HepG2 (cell line): ENCODE measurements around the gene SYNC. TPM values are rescaled to one million over a fixed set of nuclear protein-coding genes. Genes with fewer than 3 reads are reported as not detected.
A peak's percentile ranks its signal among the peaks of the same experiment; 100 is the strongest.

Experiments used
- AKNA ChIP-seq: sonication (generic); formaldehyde crosslinking; IDR thresholded peaks from 2 replicates; pipeline ENCODE4 v1.4.0; 2020; ENCODE audit warnings: missing genetic modification reagents, borderline replicate concordance
- JDP2 ChIP-seq: sonication (generic); formaldehyde crosslinking; IDR thresholded peaks from 2 replicates; pipeline ENCODE4 v1.8.1; 2022; ENCODE audit warnings: missing genetic modification reagents, borderline replicate concordance
- KDM5A ChIP-seq: fragments of 200-600 bp; sonication (generic); IDR thresholded peaks from 2 replicates; pipeline ENCODE4 v1.7.0; 2018; ENCODE audit warnings: antibody characterized with exemption, mild to moderate bottlenecking, low read length, borderline replicate concordance
- MAFK ChIP-seq, 2 experiments: IDR thresholded peaks in 1 of 2; conservative IDR thresholded peaks in 1 of 2; 2 replicates each; pipeline ENCODE4 v1.6.1; 2011; ENCODE audit warnings: improper control_type of control experiment in 2 of 2, low read length in 2 of 2
- REXO4 ChIP-seq: sonication (generic); formaldehyde crosslinking; IDR thresholded peaks from 2 replicates; pipeline ENCODE4 v1.8.0; 2022; ENCODE audit warnings: missing genetic modification reagents, mild to moderate bottlenecking, borderline replicate concordance
- TERF1 ChIP-seq: sonication (generic); formaldehyde crosslinking; IDR thresholded peaks from 2 replicates; pipeline ENCODE4 v1.8.0; 2022; ENCODE audit warnings: mild to moderate bottlenecking, missing genetic modification reagents, moderate library complexity
- XRCC5 ChIP-seq: fragments of 200-400 bp; formaldehyde crosslinking; optimal IDR thresholded peaks from 2 replicates; pipeline ENCODE3; 2017; ENCODE audit warnings: mild to moderate bottlenecking, low read length
- YEATS2 ChIP-seq: sonication (generic); formaldehyde crosslinking; IDR thresholded peaks from 2 replicates; pipeline ENCODE4 v1.4.0; 2020; ENCODE audit warnings: missing genetic modification reagents, borderline replicate concordance
- ZBTB7A ChIP-seq: sonication (generic); formaldehyde crosslinking; IDR thresholded peaks from 2 replicates; pipeline ENCODE4 v1.8.0; 2022; ENCODE audit warnings: mild to moderate bottlenecking, missing genetic modification reagents
- ZNF136 ChIP-seq: sonication (generic); formaldehyde crosslinking; IDR thresholded peaks from 2 replicates; pipeline ENCODE4 v1.8.1; 2022; ENCODE audit warnings: low read depth, mild to moderate bottlenecking, moderate library complexity, missing genetic modification reagents
- ZNF224 ChIP-seq: sonication (generic); formaldehyde crosslinking; IDR thresholded peaks from 2 replicates; pipeline ENCODE4 v1.5.0; 2020; ENCODE audit warnings: mild to moderate bottlenecking, missing genetic modification reagents
- ZNF644 ChIP-seq: IDR thresholded peaks from 2 replicates; pipeline ENCODE4 v1.6.1; 2016; ENCODE audit warnings: low read depth
- polyA plus RNA-seq, 8 experiments: library from polyadenylated mRNA; depleted of rRNA in 3 of 8; stranded (reverse) in 7 of 8; unstranded in 1 of 8; fragments of >200 nt; fragmentation: Illumina TruSeq in 4 of 8; extraction: Trizol in 4 of 8; gene quantifications; 2 replicates each; pipeline versions ENCODE4 v1.2.1 to v1.2.3, GENCODE V29; 2011 to 2016; ENCODE audit warnings: low read depth in 4 of 8, missing spikeins in 1 of 8, mixed read lengths in 1 of 8; ENCODE audit not compliant: insufficient read depth in 1 of 8
- total RNA-seq, 5 experiments: library from RNA; depleted of rRNA; stranded (reverse); fragments of >200 nt; fragmentation: Illumina TruSeq; extraction: Trizol; gene quantifications; 2 replicates each; pipeline ENCODE4 v1.2.3, GENCODE V29; 2016; ENCODE audit warnings: low read depth in 1 of 5
- TF ChIP-seq, protein P1 (sequence below): sonication (generic); formaldehyde crosslinking; IDR thresholded peaks from 2 replicates; pipeline ENCODE4 v1.4.0; 2020; ENCODE audit warnings: missing genetic modification reagents
- TF ChIP-seq, protein P2 (sequence below), 2 experiments: sonication (generic) in 1 of 2; formaldehyde crosslinking in 1 of 2; IDR thresholded peaks; 2 replicates each; pipeline versions ENCODE4 v1.6.1 to v1.9.0; 2014 to 2022; ENCODE audit warnings: antibody characterized with exemption in 1 of 2, borderline replicate concordance in 1 of 2, inconsistent platforms in 1 of 2, low read depth in 1 of 2, missing genetic modification reagents in 1 of 2

Gene SYNC
- total and polyA plus RNA-seq, 2 of the 13 experiments (the other 11 are each of a cell fraction or from before 2014, with no cell fraction given): 2.4 to 5.4 TPM

DNA sequence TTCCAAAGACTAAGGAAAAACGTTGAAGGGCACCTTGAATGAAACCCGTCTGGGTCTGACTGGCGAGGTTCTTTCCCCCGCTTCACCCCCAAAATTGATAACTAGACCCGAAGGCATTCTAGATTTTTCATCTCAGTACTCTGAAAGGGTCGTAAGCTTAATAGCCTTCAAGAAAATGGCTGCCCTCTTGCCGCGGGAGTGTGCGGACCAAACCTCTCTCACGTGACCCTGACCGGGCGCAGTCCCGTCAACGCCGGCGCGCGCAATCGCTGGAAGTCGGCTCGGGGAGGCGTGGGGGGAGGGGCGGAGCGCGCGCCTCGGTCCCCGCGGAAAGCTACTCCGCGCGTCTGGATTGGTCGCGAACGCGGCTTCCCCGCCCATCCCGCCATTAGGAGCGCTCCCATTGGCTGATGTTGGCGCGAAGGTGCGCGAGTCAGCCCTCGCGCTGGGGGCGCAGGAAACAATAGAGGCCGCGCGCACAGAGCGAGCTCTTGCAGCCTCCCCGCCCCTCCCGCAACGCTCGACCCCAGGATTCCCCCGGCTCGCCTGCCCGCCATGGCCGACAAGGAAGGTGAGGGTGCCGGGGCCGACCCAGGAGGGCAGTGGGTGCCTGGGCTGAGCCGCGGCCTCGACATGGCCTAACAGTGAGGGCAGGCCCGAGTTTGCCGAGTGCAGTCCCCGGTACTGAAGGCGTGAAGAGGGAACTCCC lies 51.7 kb downstream of the SYNC start, which contains the start of gene RBBP4 (continued):
- peak; percentile 72; the same call in 1 of the 2 replicates for TF ChIP-seq TERF1 (CRISPR knock-in tag)
- TF ChIP-seq, protein P1, sequence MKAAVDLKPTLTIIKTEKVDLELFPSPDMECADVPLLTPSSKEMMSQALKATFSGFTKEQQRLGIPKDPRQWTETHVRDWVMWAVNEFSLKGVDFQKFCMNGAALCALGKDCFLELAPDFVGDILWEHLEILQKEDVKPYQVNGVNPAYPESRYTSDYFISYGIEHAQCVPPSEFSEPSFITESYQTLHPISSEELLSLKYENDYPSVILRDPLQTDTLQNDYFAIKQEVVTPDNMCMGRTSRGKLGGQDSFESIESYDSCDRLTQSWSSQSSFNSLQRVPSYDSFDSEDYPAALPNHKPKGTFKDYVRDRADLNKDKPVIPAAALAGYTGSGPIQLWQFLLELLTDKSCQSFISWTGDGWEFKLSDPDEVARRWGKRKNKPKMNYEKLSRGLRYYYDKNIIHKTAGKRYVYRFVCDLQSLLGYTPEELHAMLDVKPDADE (CRISPR knock-in tag): no peak
- 0 out of 2 replicates have a peak, but pooled peaks have one; percentile 78 for TF ChIP-seq ZNF136 (CRISPR knock-in tag)
- TF ChIP-seq KDM5A: no peak; the same call in 1 of the 2 replicates
- no peak for TF ChIP-seq XRCC5
- TF ChIP-seq, protein P2, sequence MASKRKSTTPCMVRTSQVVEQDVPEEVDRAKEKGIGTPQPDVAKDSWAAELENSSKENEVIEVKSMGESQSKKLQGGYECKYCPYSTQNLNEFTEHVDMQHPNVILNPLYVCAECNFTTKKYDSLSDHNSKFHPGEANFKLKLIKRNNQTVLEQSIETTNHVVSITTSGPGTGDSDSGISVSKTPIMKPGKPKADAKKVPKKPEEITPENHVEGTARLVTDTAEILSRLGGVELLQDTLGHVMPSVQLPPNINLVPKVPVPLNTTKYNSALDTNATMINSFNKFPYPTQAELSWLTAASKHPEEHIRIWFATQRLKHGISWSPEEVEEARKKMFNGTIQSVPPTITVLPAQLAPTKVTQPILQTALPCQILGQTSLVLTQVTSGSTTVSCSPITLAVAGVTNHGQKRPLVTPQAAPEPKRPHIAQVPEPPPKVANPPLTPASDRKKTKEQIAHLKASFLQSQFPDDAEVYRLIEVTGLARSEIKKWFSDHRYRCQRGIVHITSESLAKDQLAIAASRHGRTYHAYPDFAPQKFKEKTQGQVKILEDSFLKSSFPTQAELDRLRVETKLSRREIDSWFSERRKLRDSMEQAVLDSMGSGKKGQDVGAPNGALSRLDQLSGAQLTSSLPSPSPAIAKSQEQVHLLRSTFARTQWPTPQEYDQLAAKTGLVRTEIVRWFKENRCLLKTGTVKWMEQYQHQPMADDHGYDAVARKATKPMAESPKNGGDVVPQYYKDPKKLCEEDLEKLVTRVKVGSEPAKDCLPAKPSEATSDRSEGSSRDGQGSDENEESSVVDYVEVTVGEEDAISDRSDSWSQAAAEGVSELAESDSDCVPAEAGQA (IDR thresholded peaks at IDR 0.05; ENCODE audit: low read depth): 0 out of 2 replicates have a peak, but pooled peaks have one; percentile 5
- TF ChIP-seq, protein P2 (CRISPR knock-in tag; IDR thresholded peaks at IDR 0.05; ENCODE audit: borderline replicate concordance): peak; percentile 54; the same call in 1 of the 2 replicates
- TF ChIP-seq YEATS2 (CRISPR knock-in tag): peak; percentile 78; the same call in 1 of the 2 replicates
- TF ChIP-seq MAFK (conservative IDR thresholded peaks at IDR 0.05 in 1 of 2, IDR thresholded peaks at IDR 0.05 in 1 of 2; ENCODE audit: low read length in 2 of 2): no peak
- no peak; the same call in 1 of the 2 replicates for TF ChIP-seq AKNA (CRISPR knock-in tag)
- peak; percentile 4; the same call in 1 of the 2 replicates for TF ChIP-seq ZBTB7A (CRISPR knock-in tag)
- 0 out of 2 replicates have a peak, but pooled peaks have one; percentile 13 for TF ChIP-seq REXO4 (CRISPR knock-in tag)
- TF ChIP-seq JDP2 (CRISPR knock-in tag): no peak; the same call in 1 of the 2 replicates
- TF ChIP-seq ZNF644 (CRISPR knock-in tag): no peak
- TF ChIP-seq ZNF224: peak; percentile 92; the same call in 1 of the 2 replicates
